Thyroid gland (tissue), 4 donors: Measurements from ENCODE around the gene DTNB. TPM values are rescaled to one million over a fixed set of nuclear protein-coding genes. Genes with fewer than 3 reads are reported as not detected.

ENCODE experiments used
- DNase-seq, 2 donors: peaks; one replicate each; pipeline ENCODE4 v3.0.0-alpha.2; 2019
- H3K27ac ChIP-seq, 3 donors: fragments of 200-600 bp; sonication (generic); 1 replicate in 2 of 3; 2 replicates in 1 of 3; pipeline ENCODE4 v1.5.1; 2016 to 2019; ENCODE audit warnings: mild to moderate bottlenecking in 1 of 3, moderate library complexity in 1 of 3
- H3K27me3 ChIP-seq: fragments of 200-600 bp; sonication (generic); one replicate; pipeline ENCODE4 v1.5.1; 2019
- H3K36me3 ChIP-seq, 2 donors: fragments of 200-600 bp; sonication (generic); one replicate each; pipeline ENCODE4 v1.5.1; 2016 to 2019
- H3K4me1 ChIP-seq, 2 donors: fragments of 200-600 bp; sonication (generic); one replicate each; pipeline ENCODE4 v1.5.1; 2017 to 2019
- H3K4me3 ChIP-seq, 3 donors: fragments of 200-600 bp; sonication (generic); replicated peaks in 1 of 3; 1 replicate in 2 of 3; 2 replicates in 1 of 3; pipeline ENCODE4 v1.5.1; 2016; ENCODE audit warnings: mild to moderate bottlenecking in 1 of 3
- H3K9me3 ChIP-seq: fragments of 200-600 bp; sonication (generic); one replicate; pipeline ENCODE4 v1.5.1; 2017
- POLR2A ChIP-seq, 2 donors: fragments of 450-650 bp; IDR thresholded peaks; one replicate each; pipeline ENCODE4 v1.6.1; 2017; ENCODE audit warnings: antibody characterized with exemption in 2 of 2, mild to moderate bottlenecking in 2 of 2, moderate library complexity in 1 of 2
- WGBS, 2 donors: methylation state at CpG; one replicate each; pipeline ENCODE4 v1.1.5; 2017; 5-methylcytosine and 5-hydroxymethylcytosine counted together
- intact Hi-C: fragments of 100-400 bp; cut with DNase I; formaldehyde crosslinking; loops from one replicate; pipeline ENCODE4 v1.15.1; 2023
- total RNA-seq, 4 donors: library from RNA; depleted of rRNA; stranded (reverse); fragments of >200 nt; gene quantifications; one replicate each; pipeline ENCODE4 v1.2.3, GENCODE V29; 2016
- TF ChIP-seq, protein P1 (sequence below), 6 experiments: fragments of 200-600 bp in 3 of 6; fragments of 450-650 bp in 3 of 6; sonication (generic) in 3 of 6; IDR thresholded peaks; one replicate each; pipeline ENCODE4 v1.5.1; 2016 to 2019; ENCODE audit warnings: antibody characterized with exemption in 6 of 6, mild to moderate bottlenecking in 2 of 6, inconsistent platforms in 1 of 6, moderate library complexity in 1 of 6

The DTNB gene
- total RNA-seq, 4 donors from 2014 or later = 38.9 to 75.2 (median 55.5) TPM

- no peak for DNase-seq
- Histone ChIP-seq H3K27me3 (no peaks in the 10 kb centered on the region), H3K27ac (no peak overlapping the region), H3K9me3 (no peaks in the 10 kb centered on the region), H3K4me1 (no peaks in the 10 kb centered on the region), H3K4me3 (no peak overlapping the region), H3K36me3 (no peaks in the 10 kb centered on the region)
- 92 to 96% methylated on average over 3 of the region's 3 CpGs for WGBS, 2 donors
- TF ChIP-seq, protein P1, sequence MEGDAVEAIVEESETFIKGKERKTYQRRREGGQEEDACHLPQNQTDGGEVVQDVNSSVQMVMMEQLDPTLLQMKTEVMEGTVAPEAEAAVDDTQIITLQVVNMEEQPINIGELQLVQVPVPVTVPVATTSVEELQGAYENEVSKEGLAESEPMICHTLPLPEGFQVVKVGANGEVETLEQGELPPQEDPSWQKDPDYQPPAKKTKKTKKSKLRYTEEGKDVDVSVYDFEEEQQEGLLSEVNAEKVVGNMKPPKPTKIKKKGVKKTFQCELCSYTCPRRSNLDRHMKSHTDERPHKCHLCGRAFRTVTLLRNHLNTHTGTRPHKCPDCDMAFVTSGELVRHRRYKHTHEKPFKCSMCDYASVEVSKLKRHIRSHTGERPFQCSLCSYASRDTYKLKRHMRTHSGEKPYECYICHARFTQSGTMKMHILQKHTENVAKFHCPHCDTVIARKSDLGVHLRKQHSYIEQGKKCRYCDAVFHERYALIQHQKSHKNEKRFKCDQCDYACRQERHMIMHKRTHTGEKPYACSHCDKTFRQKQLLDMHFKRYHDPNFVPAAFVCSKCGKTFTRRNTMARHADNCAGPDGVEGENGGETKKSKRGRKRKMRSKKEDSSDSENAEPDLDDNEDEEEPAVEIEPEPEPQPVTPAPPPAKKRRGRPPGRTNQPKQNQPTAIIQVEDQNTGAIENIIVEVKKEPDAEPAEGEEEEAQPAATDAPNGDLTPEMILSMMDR (IDR thresholded peaks at IDR 0.05) = no peak
- no peak for TF ChIP-seq POLR2A (IDR thresholded peaks at IDR 0.05)
- intact Hi-C loops = no loop called here
Observed at GRCh38 chr2:25421820-25422411, 251.5 kb downstream of the DTNB start.

GRCh38 chr2:25421289-25421688 lies 252.1 kb downstream of the DTNB start:
- no peak overlapping the region for H3K27ac ChIP-seq
- no peaks in the 10 kb centered on the region for H3K9me3 ChIP-seq
- H3K27me3 ChIP-seq = no peaks in the 10 kb centered on the region
- intact Hi-C loops = no loop called here
- no peaks in the 10 kb centered on the region for H3K4me1 ChIP-seq
- no peak for TF ChIP-seq POLR2A (IDR thresholded peaks at IDR 0.05)
- TF ChIP-seq, protein P1 (IDR thresholded peaks at IDR 0.05) = no peak
- H3K36me3 ChIP-seq = no peaks in the 10 kb centered on the region
- DNase-seq = no peak
- no peak overlapping the region for H3K4me3 ChIP-seq
- 75 to 84% methylated on average over 6 of the region's 6 CpGs for WGBS, 2 donors

GRCh38 chr2:25420820-25421237 lies 252.5 kb downstream of the DTNB start:
- H3K36me3 ChIP-seq = no peaks in the 10 kb centered on the region
- no peaks in the 10 kb centered on the region for H3K4me1 ChIP-seq
- H3K27ac ChIP-seq = no peak overlapping the region
- intact Hi-C loops = no loop called here
- no peak overlapping the region for H3K4me3 ChIP-seq
- no peaks in the 10 kb centered on the region for H3K9me3 ChIP-seq
- H3K27me3 ChIP-seq = no peaks in the 10 kb centered on the region
- 95 to 98% methylated on average over 2 of the region's 2 CpGs for WGBS, 2 donors
- no peak for DNase-seq
- no peak for TF ChIP-seq POLR2A (IDR thresholded peaks at IDR 0.05)
- TF ChIP-seq, protein P1 (IDR thresholded peaks at IDR 0.05) = no peak

GRCh38 chr2:25419678-25420242 lies 253.6 kb downstream of the DTNB start:
- Histone ChIP-seq H3K4me3 (no peak overlapping the region), H3K27ac (no peak overlapping the region), H3K36me3 (no peaks in the 10 kb centered on the region), H3K27me3 (no peaks in the 10 kb centered on the region), H3K9me3 (no peaks in the 10 kb centered on the region), H3K4me1 (no peaks in the 10 kb centered on the region)
- DNase-seq = no peak
- WGBS, 2 donors = 94 to 96% methylated on average over 10 of the region's 10 CpGs
- TF ChIP-seq, protein P1 (IDR thresholded peaks at IDR 0.05) = no peak
- no peak for TF ChIP-seq POLR2A (IDR thresholded peaks at IDR 0.05)
- intact Hi-C loops = no loop called here

- Histone ChIP-seq H3K4me3 (no peak overlapping the region), H3K9me3 (no peaks in the 10 kb centered on the region), H3K36me3 (no peaks in the 10 kb centered on the region), H3K27me3 (no peaks in the 10 kb centered on the region), H3K27ac (no peak overlapping the region), H3K4me1 (no peaks in the 10 kb centered on the region)
- no peak for DNase-seq
- 76 to 84% methylated on average over 13 of the region's 13 CpGs for WGBS, 2 donors
- intact Hi-C loops = no loop called here
- TF ChIP-seq, protein P1 (IDR thresholded peaks at IDR 0.05) = no peak
- TF ChIP-seq POLR2A (IDR thresholded peaks at IDR 0.05) = no peak
Observed at GRCh38 chr2:25418944-25419677, 254.3 kb downstream of the DTNB start.
